C4-2B (cell line): ENCODE data around the gene SULT1C3.

Source experiments
- H3K27ac ChIP-seq: fragments of 450-650 bp; 2 replicates; pipeline ENCODE4 v1.5.1; 2017
- CTCF ChIP-seq: fragments of 450-650 bp; conservative IDR thresholded peaks from 2 replicates; pipeline ENCODE4 v1.5.1; 2017; ENCODE audit warnings: mild to moderate bottlenecking
- ZFX ChIP-seq: fragments of 450-650 bp; IDR thresholded peaks from 2 replicates; pipeline ENCODE4 v1.6.1; 2017

Gene SULT1C3

GRCh38 chr2:108285616-108286015, 45.8 kb downstream of the SULT1C3 start:
- TF ChIP-seq ZFX (no peak), CTCF (no peak)
- no peak overlapping the region for H3K27ac ChIP-seq

GRCh38 chr2:108287169-108287568, 47.4 kb downstream of the SULT1C3 start:
- no peak overlapping the region for H3K27ac ChIP-seq
- TF ChIP-seq ZFX (no peak), CTCF (no peak)

GRCh38 chr2:108288534-108289106, 48.9 kb downstream of the SULT1C3 start, which contains the start of gene SULT1C2:
Gene SULT1C2 (plus strand): TSS chr2:108288895. CDS start chr2:108293668, 4,773 bp downstream.
- TF ChIP-seq CTCF, result no peak
- TF ChIP-seq ZFX, result no peak
- H3K27ac ChIP-seq, result no peak within 1 kb of the TSS

DNA sequence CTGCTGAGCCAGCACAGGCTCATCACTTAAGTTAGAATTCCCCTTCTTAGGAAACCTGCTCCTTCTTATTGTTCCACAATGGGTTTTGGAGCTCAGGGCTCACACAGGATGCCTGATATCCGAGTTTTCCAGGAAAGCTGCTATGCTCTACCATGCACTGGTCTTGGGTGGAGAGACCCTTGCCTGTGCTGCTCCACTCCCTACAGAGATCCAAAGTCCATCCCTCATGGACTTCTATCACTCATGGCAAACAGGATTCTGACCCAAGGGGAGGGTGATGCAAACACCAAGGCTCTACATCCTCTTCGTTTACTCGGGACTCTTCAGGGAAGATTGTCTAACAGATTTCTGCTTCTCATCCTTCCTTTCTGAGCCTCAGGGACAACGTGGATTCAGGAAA, 54.1 kb downstream of the SULT1C3 start:
- no peak overlapping the region for H3K27ac ChIP-seq
- no peak for TF ChIP-seq CTCF
- TF ChIP-seq ZFX, result no peak

DNA sequence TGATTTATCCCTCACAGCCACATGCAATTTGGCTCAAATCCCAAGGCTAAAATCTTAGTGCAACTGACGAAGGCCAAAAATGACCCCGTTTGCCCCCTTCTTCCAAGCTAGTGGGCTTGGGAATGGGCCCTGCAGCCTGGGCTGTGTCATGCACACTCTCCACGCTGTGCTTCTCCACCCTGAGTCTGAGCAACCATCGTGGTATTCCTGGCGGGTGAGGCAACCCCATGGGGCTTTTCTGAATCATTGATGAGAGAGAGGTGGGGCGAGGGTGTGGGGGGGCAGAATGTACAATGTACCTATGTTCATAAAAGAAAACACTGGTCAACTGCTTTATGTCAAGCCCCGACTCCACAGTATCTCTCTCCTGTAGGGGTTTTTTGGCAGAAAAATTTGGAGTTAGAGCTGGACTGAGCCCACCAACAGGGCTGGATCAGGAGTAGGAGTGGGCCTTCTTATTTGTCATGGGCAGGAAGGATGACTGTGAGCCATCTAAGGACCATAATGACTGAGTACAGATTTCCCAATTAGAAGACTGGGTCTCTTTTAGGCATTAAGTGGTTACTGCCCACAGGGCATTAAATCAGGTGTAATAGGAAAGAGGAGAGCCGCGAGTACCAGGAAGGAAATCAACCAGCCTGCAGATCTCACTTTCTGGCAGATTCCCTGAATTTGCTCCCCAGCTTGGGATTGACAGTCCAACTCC, 57.8 kb downstream of the SULT1C3 start:
- no peak overlapping the region for H3K27ac ChIP-seq
- no peak for TF ChIP-seq ZFX
- no peak for TF ChIP-seq CTCF

DNA sequence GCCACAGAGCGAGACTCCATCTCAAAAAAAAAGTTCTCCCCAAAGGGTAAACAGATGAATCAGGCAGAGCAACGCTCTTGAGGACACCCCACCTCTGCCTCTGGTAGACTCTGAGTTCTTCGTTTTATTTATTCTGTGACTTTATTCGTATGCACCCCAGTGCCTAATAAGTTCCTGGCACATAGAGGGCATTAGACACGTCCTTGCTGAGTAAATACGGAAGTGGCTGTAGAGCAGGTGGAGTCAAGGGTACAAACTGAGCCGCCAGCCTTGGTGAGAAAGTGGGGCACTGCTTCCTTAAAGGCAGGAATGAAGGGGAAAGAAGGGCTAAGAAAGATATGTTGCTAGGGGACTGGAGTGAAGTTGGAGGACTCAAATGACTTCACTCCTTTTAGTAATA, 61.8 kb downstream of the SULT1C3 start:
- no peak for TF ChIP-seq CTCF
- no peak for TF ChIP-seq ZFX

DNA sequence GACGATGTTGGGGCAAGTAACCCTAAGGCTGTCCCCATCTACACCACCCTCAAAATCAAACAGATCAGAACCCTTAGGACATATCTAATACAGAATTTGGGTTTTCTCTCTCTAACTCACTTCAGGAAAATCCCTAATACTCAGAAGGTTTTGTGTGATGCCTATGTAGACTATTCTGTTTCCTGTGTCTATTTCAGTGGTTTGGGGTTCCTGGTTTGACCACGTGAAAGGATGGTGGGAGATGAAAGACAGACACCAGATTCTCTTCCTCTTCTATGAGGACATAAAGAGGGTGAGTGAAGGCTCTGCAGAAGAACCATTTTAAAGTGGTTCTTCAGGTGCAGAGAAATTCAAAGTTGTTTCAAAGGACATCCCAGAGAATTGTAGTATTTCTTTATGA, 65.2 kb downstream of the SULT1C3 start:
- TF ChIP-seq CTCF, result no peak
- no peak for TF ChIP-seq ZFX
- no peak overlapping the region for H3K27ac ChIP-seq

More for the DNA sequence above, 61.8 kb downstream of the SULT1C3 start:
- 0 out of 2 replicates have a peak overlapping the region, but pooled peaks have one; percentile 6 for H3K27ac ChIP-seq
